ACHN (cell line): ENCODE data around the gene REL.
A peak's percentile ranks its signal among the peaks of the same experiment; 100 is the strongest.
"Not testable (repeated sequence)": the region's sequence is repeated elsewhere in the genome, so short reads cannot be mapped to it uniquely, and the experiment has no call there.

Experiments used
- DNase-seq: peaks from one replicate; pipeline ENCODE4 v3.0.0-alpha.2; 2015
- in situ Hi-C: cut with HindIII; loops from 2 replicates; pipeline ENCODE4 v1.10.0; 2017; ENCODE audit warnings: low sequenced_read_pairs, low pct_ligation_motif_present, low pct_unique_long_range_greater_than_20kb

REL gene

DNA sequence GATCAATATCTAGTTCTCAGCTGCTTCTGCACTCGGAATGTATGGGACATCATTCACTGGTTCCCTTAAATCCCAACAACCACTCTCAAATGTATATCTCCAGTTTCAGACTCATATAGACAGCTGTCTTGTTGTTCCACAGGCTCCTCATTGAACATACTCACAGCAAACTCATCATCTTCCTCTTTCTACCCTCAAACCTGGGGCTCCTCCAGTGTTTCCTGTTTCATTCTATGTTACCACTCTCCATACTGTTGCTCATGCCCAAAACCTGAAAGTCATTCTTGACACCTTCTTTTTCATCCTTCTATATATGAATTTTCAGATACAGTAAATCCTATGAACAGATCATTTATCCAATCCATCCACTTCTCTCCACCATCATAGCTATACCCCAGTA, 18.7 kb upstream of the REL start:
- no peak for DNase-seq
- in situ Hi-C loops, result no loop called here

GRCh38 chr2:60865361-60865760, 16.0 kb upstream of the REL start:
- in situ Hi-C loops, DNase-seq: not testable (repeated sequence)

GRCh38 chr2:60867007-60867406, 14.4 kb upstream of the REL start:
- DNase-seq, result no peak
- in situ Hi-C loops, result no loop called here

- DNase-seq, result no peak
- in situ Hi-C loops, result no loop called here
Observed at GRCh38 chr2:60867848-60868247, 13.5 kb upstream of the REL start.

DNA sequence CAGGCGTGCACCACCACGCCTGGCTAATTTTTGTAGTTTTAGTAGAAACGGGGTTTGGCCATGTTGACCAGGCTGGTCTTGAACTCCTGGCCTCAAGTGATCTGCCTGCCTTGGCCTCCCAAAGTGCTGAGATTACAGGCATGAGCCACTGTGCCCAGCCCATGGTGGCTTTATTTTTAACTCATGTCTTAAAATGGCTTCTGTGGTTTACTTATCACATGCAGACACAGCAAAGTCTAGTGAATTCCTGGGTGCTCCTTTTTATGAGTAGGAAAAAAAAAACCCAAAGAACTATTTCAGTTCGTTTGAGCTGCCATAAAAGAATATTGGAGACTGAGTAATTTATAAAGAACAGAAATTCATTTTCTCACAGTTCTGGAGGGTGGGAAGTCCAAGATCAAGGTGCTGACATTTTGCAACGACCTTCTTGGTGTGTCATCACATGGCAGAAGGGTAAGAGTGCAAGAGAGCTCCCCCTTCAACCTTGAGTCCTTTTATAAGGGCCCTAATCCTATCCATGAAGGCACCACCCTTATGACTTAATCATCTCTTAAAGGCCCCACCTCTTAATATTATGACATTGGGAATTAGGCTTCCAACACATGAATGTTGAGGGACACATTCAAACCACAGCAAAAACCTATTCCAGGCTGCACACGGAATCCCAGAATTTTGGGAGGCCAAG, 12.6 kb upstream of the REL start:
- no peak for DNase-seq
- in situ Hi-C loops, result no loop called here

GRCh38 chr2:60872510-60872928, 8.9 kb upstream of the REL start:
- DNase-seq, result no peak
- in situ Hi-C loops, result no loop called here

DNA sequence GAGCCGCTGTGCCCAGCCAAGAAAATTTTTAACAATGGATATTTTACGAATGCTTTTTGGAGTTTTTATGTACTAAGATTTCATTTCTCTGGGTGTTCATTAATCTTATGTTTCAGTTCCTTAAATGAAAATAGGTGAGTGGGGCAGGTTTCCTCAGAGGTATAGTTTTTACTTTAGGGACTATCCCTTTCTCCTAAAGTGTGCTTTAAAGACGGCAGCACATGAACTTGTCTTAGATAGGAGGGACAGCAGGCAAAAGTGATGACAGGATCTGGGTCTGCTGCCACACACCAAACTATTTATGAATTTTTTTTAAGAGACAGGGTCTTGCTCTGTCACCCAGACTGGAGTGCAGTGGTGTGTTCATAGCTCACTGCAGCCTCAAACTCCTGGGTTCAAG, 8.0 kb upstream of the REL start:
- no peak for DNase-seq
- in situ Hi-C loops, result no loop called here

DNA sequence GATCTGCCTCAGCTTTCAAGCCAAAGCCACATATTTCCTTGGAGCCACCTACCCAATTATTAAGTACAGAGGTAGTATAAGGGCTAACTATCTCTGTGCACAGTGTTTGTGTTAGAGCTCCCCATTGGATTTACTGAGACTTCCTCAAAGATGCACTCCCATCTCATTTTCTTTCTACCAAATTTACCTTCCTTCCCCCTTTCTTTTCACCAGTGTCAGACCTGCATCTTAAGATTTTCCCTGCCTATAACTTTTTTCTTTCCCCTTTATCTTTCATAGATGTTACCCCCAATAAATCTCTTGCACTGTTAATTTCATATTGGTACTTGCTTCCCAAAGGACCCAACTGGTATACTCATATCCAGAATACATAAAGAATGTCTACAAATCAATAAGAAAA, 5.9 kb upstream of the REL start:
- no peak for DNase-seq
- in situ Hi-C loops, result no loop called here

GRCh38 chr2:60880643-60881046, 729 bp upstream of the REL start:
- DNase-seq, result peak; percentile 45
- in situ Hi-C loops, result no loop called here

DNA sequence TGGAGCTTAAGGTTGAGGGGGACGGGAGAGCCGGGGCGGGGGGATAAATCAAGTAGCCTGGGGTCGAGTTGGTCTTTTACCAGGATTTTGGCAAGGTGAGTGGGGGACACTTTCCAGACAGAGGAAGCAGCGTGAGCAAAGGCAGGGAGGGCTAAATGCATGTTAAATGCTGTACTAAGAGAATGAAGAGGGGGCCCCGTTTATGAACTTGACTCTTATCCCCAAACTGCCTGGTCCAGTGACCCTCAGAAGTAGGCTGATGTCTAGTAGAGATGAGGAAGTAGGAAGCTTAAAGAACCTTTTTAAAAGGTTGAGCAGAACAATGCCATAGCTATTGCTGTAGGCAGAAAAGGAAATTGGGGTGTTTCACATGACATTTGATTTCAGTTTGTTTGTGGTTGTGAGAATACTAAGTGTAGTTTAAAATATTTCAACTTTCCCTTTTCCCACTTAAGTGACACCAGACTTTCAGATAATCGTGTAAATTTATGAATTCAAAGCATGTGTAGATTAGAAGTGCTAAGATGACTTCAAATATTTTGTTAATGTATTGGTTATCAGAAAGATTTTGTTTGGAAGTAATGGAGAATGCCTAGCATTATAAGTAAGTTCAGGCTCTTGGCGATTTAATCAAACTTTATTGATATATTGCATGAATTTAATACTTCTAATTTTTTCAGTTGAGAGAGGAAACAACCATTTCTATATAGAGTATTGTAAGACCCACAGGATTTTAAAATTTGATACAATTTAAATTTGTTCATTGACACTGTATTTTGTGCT, 1.8 kb downstream of the REL start:
- DNase-seq, result peak; percentile 38
- in situ Hi-C loops, result no loop called here

- in situ Hi-C loops, result no loop called here
- no peak for DNase-seq
Observed at GRCh38 chr2:60883896-60884295, 2.5 kb downstream of the REL start.

DNA sequence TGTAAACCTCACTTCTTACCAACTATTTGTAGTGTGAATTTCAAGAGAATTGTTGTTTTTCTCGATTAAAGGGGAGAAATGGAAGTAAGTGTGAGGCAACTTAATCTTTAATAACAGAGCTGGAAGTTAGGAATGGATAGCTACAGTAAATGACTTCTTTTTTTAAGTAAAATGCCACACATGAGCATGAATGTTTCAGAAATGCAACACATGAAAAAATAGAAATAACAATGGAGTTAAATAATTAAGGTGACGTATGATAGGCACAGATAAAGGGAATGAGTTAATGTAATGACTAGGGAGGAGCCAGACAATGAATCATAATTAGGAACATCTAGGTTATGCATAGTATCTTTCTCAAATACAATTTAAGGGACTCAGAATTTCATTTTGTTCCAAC, 3.4 kb downstream of the REL start:
- in situ Hi-C loops, result no loop called here
- peak; percentile 11 for DNase-seq

GRCh38 chr2:60885683-60886082, 4.3 kb downstream of the REL start:
- DNase-seq, result peak; percentile 34
- in situ Hi-C loops, result no loop called here

DNA sequence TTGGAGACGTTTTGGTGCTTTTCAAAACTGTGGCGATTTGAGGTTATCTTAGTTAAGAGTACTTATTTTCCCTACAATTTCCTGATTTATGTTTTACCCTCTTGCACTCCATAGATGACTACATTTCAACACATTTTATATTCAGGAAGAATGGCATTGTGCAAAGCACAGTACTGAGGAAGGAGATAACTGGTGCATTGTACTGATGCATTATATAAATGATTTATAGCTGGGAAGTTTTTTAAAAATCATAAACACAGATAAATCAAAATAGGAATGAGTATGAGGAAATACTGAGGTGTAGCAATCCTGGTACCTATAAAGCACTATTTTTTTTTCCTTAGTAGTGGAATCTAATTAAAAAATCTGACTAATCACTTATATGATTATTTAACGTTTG, 5.6 kb downstream of the REL start:
- DNase-seq, result no peak
- in situ Hi-C loops, result no loop called here

DNA sequence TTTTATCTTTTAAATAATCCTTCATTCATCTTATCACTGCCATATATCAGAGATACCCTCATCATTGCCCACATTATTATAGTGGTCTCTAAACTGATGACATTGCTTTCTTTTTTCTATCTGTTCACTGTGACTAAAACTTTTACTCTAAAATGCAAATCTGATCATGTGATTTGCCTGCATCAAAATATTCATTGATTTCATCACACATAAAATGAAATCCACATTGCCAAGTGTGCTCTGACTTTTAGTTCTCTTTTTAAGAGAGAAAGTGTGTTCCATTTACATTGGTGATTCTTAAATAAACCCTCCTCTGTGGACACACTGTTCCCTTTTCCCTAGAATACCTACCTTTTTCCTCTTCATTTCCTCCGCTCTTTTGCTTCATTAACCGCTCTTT, 7.5 kb downstream of the REL start:
- no peak for DNase-seq
- in situ Hi-C loops, result no loop called here

DNA sequence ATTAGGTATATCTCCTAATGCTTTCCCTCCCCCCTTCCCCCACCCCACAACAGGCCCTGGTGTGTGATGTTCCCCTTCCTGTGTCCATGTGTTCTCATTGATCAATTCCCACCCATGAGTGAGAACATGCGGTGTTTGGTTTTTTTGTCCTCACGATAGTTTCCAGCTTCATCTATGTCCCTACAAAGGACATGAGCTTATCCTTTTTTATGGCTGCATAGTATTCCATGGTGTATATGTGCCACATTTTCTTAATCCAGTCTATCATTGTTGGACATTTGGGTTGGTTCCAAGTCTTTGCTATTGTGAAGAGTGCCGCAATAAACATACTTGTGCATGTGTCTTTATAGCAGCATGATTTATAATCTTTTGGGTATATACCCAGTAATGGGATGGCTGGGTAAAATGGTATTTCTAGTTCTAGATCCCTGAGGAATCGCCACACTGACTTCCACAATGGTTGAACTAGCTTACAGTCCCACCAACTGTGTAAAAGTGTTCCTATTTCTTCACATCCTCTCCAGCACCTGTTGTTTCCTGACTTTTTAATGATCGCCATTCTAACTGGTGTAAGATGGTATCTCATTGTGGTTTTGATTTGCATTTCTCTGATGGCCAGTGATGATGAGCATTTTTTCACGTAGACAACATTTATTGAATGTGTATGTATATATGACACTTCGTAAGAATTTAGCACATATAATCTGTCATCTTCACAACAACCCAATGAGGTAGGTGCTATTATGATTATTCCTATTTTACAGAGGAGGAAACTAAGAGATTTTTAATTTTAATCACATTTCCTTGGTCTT, 8.4 kb downstream of the REL start:
- DNase-seq, in situ Hi-C loops: not testable (repeated sequence)

- in situ Hi-C loops, result no loop called here
- DNase-seq, result no peak
Observed at GRCh38 chr2:60890393-60890707, 9.0 kb downstream of the REL start.

GRCh38 chr2:60891180-60891579, 9.8 kb downstream of the REL start:
- in situ Hi-C loops, result no loop called here
- no peak for DNase-seq

- in situ Hi-C loops, result no loop called here
- DNase-seq, result no peak
Observed at GRCh38 chr2:60898567-60898966, 17.2 kb downstream of the REL start.
